ENCODE data around the gene CABP7.

The CABP7 gene

DNA sequence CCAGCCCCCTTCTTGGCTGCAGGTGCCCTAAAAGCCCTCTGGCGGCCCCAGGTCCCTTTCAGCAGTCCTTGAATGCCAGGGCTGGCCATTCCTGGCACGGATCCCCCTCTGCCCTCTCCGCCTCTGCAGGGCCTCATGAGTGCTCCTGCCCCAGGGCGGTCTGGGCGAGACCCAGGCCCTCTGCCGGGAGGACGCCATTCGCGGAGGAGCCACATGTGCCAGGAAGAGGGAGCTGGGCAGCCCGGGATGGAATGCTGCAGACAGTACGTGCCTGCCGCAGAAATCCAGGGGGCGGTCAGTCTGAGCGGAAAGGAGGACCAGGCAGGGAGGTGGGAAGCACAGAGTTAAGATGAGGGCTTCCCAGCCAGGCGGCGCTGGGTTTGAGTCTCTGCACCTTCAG is 2.8 kb downstream of the CABP7 start:
- DNase-seq, result no peak

GRCh38 chr22:29723766-29724165 is 4.0 kb downstream of the CABP7 start:
- DNase-seq, result no peak

DNA sequence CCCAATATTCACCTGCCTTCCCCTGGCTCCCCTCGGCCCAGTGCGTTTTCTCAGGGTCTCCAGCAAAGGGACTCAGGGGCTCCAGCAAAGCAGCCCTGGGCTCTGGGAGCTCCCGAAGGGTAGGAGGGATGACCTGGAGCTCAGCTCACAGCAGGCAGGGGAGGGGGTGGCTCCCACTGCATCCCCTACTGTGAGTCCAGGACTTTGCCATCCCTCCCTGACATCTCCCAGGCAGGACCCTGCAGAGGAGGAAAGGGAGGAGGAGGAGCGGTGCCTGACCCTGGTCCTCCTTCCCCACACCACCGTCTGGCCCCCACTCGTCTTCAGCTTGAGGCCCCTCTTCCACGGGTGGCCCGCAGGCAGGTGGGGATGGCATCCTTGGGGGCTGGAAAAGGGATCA is 5.0 kb downstream of the CABP7 start:
- DNase-seq, result no peak

- DNase-seq, result no peak
Measured at GRCh38 chr22:29726106-29726505, 6.3 kb downstream of the CABP7 start.

DNA sequence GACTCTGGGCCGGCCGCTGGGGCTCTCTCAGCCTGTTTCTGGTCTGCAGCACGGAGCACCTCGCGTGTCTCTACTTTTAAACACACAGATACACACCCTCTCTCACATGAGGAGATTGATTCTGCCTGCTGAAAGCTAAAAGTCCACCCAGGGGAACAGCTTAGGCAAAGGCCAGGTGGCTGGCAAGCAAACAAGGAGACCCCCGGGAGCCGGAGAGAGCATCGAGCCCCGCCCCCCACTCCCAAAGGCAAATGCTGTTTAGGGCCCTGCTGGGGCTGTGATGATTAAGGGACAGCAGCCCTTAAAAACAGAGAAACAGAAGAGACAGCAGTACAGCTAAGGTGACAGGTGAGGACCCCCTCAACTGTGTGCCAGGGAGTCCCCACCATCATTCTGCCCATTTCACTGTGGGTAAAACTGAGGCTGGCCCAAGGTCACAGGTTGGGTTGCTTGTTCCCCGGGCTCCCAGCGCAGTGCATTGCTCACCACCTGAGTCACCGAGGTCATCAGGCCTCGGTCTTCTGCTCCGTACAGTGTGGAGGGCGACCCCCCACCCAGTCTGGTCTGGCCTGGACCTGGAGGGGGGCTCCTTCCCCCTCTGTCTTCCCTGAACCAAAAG is 6.8 kb downstream of the CABP7 start:
- no peak for DNase-seq

- DNase-seq, result peak in 10 of 51 donors; percentile 3 to 42 (median 17)
Measured at GRCh38 chr22:29727131-29727523, 7.3 kb downstream of the CABP7 start.

- DNase-seq, result no peak
Measured at GRCh38 chr22:29729161-29729560, 9.4 kb downstream of the CABP7 start.

DNA sequence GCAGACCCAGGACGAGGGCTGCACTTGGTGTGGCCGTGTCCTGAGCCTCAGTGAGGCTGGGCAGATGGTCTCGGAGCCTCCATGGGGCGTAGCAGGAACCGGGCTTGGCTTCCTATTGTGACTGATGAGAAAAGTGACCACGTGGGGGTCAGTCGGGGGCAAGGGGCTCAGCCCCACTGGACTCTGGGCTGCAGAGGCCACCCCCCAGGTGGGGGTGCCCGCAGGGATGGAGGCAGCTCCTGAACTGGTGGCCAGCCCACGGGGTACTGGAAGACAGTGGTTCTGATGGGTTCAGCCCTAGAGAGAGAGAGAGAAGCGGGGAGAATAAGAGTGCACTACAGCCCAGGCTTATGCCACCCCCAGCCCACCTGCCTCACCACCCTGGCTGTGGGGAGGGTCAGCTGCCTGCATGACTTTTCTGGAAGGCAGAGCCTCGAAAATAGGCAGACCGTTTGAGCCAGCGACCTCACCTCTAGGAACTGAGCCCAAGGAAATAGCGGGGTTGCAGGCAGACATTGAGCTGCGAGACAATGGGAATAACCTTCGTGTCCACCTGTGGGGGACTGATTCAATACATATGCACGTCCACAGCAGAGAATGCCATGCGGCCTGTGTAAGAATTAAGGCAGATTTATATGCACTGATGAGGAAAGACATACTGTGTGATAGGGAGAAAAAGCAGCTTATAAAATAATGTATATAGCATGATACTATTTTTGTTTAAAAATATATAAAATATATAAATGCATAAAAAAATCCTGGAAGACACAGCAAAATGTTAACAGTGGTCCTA is 11.5 kb downstream of the CABP7 start:
- DNase-seq, result no peak

GRCh38 chr22:29732883-29733282 is 13.1 kb downstream of the CABP7 start:
- no peak for DNase-seq

GRCh38 chr22:29733362-29734201 is 13.8 kb downstream of the CABP7 start:
- peak in 4 of 51 donors; percentile 7 to 13 (median 8) for DNase-seq

DNA sequence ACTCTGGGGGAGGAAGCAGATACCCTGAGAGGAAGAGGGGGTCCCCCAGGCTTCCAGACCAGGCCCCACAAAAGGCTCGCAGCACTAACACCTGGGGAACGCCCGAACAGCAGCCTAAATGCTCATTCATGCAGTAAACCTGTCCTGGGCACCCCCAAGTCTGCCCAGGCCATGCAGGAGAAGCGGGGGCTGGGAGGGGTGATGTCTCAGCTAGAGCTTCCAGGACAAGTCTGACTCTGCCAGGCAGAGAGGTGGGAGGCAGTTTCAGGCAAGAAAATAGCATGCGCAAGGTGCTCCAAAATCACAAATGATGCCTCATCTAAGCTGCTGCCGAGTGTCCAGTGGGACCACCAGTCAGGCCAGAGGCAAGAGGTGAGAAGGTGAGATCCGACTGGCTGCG is 14.6 kb downstream of the CABP7 start:
- DNase-seq, result peak in 1 of 51 donors; percentile 12

DNA sequence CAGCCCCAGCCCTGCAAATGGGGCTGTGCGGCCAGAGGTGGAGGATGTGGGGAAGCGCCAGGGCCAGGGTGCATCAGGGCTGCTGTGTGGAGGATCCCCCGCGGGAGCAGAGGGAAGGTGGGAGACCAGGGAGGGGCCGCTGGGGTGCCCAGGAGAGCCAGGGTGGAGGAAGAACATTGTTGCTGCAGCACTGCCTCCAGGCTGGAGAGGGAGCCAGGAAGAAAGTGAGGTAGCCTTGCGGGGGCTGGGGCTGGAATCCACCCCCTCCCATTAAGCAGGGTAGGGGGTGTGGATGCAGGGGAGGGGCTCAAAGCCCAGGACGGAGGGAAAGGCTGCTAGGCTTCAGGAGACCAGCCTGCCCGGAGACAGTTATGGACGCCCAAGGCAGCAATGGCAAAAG is 15.0 kb downstream of the CABP7 start:
- no peak for DNase-seq

DNA sequence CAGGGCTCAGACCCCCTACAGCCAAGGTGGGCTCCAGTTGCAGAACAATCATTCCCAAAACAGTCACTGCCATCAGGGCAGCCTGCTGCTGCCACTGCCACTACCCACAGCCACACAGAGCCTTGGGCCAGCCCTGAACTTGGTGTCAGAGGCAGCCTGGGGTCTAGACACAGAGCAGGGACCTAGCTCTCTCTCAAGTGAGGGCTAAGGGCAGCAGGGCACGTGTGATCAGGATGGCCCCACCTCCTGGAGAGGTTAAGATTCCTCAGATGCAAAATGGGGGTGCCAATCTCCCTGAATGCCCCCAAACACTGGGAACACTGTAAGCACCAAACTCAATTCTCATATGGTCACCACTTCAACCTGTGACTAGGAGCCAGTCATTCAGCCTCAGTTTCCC is 15.6 kb downstream of the CABP7 start:
- no peak for DNase-seq

GRCh38 chr22:29737251-29738117 is 17.7 kb downstream of the CABP7 start:
- DNase-seq, result peak in 23 of 51 donors; percentile 8 to 56 (median 30)

DNA sequence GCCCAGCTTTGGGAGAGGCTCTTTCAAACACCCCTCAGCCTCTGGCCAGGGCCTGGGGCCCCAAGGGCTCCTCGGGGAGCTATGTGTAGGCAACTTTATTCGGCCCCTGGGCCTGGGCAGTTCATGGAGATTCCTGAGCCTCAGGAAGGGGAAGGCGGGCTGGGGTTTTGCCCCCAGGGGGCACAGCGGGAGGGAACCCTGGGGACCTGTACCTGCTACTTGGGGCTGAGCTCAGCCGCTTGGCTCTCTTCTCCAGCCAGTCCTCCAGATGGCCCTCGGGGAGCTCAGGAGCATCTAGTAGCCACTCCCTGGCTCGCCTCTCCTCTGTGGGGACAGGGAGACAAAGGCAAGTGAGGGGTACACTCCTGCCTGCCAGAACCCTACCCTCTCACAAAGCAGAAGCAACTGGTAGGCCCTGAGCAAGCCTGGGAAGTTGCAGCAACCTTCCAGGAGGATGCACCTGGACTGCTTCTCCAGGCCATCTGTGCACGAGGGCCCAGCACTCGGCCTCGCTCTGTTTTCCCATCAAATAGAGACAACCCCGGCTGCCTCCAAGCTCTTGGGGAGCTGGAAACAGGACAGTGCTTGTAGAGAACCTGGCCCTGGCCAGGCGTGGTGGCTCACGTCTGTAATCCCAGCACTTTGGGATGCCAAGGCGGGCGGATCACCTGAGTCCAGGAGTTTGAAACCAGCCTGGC is 18.5 kb downstream of the CABP7 start:
- DNase-seq, result no peak

DNA sequence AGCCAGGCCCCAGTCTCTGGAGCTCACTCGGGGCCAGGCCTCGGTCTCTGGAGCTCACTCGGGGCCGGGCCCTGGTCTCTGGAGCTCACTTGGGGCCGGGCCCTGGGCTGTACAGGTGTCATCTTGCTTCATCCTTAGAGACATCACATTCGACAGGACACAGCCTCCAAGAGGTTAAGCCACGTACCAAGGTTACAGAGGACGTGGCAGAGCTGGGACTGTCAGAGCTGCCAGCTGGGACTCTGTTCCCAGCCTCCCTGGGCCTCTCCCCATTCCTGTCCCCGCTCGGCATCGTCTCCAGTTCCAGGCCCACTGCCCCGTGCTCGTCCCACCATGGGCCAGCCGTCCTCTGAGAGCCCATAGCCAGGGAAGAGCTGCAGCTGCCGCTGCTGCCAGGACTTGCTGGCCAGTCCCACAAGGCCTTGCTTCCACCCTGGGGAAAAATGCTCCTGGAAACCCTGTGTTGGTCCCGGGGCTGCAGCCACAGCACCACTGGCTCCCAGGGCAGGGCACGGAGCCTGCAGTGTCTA is 19.6 kb downstream of the CABP7 start:
- DNase-seq, result no peak

DNA sequence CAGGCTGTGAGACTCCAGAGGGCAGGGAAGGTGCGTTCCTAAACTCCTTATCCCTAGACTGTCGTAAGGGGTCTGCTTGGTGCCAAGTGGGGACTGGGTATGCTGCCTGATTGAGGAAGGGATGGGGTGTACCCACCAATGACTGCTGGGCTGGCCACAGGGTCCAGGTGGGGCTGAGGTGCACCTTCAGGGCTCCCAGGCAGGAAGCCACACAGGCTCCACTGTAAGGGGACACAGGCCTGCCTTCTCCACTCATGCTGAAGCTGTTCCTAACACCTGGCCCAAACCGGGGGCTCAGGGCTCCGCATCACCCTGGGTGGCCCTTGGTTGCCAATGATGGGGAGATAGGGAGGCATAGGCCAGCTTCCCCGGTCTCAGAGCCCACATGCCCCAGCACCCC is 20.4 kb downstream of the CABP7 start:
- no peak for DNase-seq

- no peak for DNase-seq
Measured at GRCh38 chr22:29741926-29742325, 22.1 kb downstream of the CABP7 start.

- no peak for DNase-seq
Measured at GRCh38 chr22:29742326-29742725, 22.5 kb downstream of the CABP7 start.

DNA sequence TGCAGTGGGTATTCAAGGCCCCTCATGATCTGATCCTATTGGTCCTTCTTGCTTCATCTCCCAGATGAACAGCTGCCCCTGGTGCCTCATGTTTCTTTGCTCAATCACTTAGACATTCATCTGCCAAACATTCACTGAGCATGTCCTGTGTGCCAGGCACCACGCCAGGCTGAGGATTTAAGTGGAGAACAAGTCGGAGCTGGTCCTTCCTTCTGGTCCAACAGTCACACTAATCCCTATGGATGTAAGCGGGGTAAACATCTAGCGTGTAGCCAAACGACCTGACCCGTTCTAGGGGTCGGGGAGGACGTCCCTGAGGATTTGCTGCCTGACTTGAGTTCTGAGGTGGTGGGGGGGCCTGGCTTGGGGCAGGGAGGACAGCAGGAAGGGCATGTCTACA is 25.1 kb downstream of the CABP7 start:
- DNase-seq, result peak in 7 of 51 donors; percentile 4 to 63 (median 29)

All from hypothalamus (tissue), 51 donors.